HTERT RPE-1 (cell line): ENCODE results near the gene EFHD1.

Experiments used
- in situ Hi-C: fragments of 300-500 bp; cut with MboI; formaldehyde crosslinking; loops from 4 replicates; pipeline ENCODE4 v1.14.3; 2020; ENCODE audit warnings: low sequenced_read_pairs

The EFHD1 gene

GRCh38 chr2:232633413-232634205 is at the start of gene EFHD1:
Gene EFHD1, plus strand, starts transcription at chr2:232633604. Its CDS starts 101 bp downstream, at chr2:232633705.
- in situ Hi-C loops: no loop called here

GRCh38 chr2:232584238-232584637 is 49.2 kb upstream of the EFHD1 start:
- in situ Hi-C loops: no loop called here

DNA sequence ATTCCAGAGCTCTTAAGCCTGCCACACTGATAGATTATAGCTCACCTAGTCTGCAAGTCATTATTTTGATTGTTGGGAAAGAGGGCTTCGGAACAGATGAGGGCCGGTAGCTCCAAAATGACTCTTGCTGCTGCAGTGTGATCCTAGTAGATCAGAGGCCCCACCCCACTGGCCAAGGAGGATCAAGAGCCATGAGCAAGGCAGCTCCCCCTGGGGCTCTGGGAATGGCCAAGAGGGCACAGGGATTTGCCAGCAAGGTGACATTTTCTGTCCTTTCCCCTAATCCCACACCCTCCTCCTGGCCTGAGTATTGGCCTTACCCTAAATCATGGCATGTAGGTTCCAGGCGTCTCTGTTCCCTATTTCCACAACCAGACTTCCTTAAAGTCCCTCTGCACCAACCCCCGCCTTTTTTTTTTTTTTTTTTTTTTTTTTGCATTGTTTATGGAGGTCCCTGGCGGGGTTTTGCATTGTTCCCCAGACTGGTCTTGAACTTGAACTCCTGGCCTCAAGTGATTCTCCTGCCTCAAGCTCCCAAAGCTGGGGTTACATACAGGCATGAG is 46.4 kb upstream of the EFHD1 start:
- in situ Hi-C loops: no loop called here

DNA sequence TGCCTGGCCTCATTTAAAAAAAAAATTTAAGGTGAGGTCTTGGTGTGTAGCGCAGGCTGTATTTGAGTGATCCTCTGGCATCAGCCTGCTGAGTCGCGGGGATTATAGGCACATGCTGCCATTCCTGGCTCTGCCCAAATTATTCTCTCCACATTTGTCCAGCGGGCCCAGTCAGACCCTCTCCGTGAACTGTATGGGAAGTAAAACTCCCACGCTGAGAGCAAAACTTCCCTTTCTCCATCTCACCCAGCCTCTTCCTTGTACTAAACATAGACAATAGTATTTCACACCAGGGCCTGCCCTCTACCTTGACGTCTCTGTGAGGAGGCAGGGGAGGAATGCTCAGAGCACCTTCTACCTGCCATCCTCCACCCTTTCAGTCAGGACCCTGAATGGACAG is 45.9 kb upstream of the EFHD1 start:
- in situ Hi-C loops: no loop called here

- in situ Hi-C loops: no loop called here
Observed at GRCh38 chr2:232588031-232588430, 45.4 kb upstream of the EFHD1 start.

DNA sequence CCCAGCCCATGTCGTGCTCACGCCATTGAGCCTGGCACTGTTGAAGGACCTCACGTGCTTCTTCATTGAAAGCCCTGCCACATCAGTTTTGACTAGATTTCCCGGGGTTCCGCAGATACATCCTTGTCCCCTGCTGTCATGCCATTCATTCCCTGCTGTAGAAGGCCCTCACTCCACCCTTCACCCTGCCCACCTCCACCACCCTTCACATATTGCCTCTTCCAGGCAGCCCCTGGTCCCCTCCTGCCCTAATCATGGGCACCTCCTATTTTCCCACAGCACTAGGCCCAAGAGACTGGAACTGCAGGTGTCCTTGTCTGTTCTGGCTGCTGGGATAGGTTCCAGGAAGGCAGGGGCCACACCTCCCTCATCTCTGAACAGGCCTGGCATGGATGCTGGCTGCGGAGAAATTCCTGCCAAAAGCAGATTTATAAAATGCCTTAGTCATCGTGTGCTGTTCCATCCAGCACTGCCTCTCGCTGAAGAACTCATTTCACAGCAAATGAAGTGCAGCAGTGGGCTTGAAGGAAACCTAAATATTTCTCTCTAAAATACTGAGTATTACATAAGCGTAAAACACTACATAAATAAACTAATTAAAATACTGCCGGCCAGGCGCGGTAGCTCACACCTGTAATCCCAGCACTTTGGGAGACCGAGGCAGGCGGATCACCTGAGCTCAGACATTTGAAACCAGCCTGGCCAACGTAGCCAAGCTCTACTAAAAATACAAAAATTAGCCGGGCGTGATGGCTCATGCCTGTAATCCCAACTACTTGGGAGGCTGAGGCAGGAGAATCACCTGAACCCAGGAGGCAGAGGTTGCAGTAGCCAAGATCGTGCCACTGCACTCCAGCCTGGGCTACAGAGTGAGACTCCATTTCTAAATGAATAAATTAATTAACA is 44.5 kb upstream of the EFHD1 start:
- in situ Hi-C loops: no loop called here

DNA sequence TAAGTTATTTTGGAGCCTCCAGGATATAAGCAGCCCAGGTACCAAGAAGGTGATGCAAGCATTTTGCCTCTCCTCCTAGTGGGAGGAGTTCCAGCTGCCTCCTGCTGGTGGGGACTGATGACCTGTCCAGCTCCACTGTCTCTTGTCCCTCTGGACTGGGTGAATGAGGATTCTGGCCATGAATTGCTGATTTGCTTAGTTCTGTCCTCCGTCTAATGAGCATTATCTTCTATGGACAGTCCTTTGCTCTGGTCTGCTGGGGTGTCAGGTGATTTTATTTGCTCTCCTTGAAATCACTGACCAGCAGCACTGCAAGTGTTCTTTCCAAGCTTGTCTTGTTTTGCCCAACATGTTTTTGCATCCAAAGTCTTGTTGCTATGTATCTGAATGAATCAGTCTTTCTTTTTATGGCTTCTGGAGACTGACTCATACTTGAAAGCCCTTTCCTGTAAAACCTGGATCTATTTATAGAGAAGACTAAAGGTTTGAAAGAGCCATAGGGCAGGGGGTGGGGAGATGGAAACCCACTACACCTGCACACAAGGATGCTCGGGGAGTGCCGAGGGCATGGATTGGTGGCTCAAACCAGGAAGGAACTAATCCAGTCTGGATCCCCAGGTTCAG is 40.5 kb upstream of the EFHD1 start:
- in situ Hi-C loops: no loop called here

- in situ Hi-C loops: no loop called here
Observed at GRCh38 chr2:232593982-232594381, 39.4 kb upstream of the EFHD1 start.

DNA sequence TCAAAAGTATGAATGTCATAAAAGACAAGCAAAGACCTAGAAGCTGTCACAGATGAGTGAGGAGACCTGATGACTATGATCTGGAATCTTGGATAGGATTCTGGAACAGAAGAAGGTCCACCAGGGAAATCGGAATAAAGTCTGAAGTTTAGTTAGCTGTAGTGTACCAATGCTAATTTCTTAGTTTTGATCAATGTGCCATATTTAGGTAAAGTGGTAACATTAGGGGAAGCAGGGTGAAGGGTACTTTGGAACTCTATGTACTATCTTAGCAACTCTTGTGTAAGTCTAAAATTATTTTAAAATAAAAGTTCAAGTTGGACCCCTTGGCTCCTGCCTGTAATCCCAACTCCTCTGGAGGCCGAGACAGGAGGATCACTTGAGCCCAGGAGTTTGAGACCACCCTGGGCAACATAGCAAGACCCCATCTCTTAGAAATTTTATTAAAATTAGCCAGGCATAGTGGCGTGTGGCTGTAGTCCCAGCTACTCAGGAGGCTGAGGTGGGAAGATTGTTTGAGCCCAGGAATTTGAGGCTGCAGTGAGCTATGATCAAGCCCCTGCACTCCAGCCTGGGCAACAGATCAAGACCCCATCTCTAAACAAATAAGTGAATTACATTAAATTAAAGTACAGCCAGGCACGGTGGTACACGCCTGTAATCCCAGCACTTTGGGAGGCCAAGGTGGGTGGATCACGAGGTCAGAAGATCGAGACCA is 35.9 kb upstream of the EFHD1 start:
- in situ Hi-C loops: no loop called here

GRCh38 chr2:232598293-232598692 is 35.1 kb upstream of the EFHD1 start:
- in situ Hi-C loops: no loop called here

GRCh38 chr2:232600053-232600773 is 33.2 kb upstream of the EFHD1 start:
- in situ Hi-C loops: no loop called here

DNA sequence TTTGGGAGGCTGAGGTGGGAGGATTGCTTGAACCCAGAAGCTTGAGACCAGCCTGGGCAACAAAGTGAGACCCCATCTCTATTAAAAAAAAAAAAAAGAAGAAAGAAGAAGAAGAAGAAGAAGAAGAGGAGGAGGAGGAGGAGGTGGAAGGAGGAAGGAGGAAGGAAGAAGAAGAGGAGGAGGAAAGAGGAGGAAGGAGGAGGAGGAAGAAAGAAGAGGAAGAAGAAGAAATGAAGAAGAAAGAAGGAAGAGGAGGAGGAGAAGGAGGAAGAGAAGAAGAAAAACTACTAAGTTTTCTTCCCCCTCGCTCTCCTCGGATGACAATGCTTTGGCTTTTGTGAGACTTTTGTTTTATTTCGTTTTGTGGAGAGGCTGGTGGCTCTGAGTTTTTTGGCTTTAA is 30.1 kb upstream of the EFHD1 start:
- in situ Hi-C loops: no loop called here

DNA sequence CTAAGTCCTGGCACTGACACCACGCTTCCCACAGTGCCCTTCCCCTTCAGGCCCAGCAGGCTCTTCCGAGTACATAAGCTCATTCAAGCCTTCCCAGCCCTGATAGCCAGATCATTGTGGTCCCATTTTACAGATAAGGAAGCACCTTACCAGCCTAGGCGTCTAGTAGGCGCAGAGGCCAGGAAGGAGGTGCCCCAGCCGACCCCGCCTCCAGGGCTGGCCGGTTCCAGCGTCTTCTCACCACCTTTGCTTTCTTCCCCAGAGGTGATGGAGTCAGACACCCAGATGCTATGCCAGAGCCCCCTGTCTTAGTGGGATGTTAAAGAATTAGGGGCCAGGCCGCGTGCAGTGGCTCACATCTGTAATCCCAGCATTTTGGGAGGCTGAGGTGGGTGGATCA is 28.9 kb upstream of the EFHD1 start:
- in situ Hi-C loops: no loop called here

DNA sequence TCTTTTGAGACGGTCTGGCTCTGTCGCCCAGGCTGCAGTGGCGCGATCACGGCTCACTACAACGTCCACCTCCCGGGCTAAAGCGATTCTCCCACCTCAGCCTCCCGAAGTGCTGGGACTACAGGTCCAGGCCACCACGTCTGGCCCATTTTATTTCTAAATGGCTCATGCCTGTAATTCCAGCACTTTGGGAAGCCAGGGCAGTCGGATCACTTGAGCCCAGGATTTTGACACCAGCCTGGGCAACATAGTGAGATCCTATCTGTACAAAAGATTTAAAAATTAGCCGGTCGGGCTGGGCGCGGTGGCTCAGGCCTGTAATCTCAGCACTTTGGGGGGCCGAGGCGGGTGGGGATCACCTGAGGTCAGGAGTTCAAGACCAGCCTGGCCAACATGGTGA is 26.4 kb upstream of the EFHD1 start:
- in situ Hi-C loops: no loop called here

- in situ Hi-C loops: no loop called here
Observed at GRCh38 chr2:232609607-232610006, 23.8 kb upstream of the EFHD1 start.

GRCh38 chr2:232610081-232610480 is 23.3 kb upstream of the EFHD1 start:
- in situ Hi-C loops: no loop called here

DNA sequence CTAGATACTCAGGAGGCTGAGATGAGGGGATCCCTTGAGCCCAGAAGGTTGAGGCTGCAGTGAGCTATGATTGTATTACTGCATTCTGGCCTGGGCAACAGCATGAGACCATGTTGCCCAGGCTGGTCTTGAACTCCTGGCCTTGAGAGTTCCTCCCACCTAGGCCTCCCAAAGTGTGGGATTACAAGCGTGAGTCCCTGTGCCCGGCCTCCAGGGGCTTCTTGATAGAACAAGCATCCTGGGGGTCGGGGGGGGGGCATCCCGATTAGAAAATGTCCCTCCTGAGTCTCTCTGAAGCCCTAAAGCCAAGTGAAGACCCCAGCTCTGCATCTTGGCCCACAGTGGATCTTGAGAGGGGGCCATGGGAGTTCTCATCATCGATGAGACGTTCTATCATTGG is 22.3 kb upstream of the EFHD1 start:
- in situ Hi-C loops: no loop called here

DNA sequence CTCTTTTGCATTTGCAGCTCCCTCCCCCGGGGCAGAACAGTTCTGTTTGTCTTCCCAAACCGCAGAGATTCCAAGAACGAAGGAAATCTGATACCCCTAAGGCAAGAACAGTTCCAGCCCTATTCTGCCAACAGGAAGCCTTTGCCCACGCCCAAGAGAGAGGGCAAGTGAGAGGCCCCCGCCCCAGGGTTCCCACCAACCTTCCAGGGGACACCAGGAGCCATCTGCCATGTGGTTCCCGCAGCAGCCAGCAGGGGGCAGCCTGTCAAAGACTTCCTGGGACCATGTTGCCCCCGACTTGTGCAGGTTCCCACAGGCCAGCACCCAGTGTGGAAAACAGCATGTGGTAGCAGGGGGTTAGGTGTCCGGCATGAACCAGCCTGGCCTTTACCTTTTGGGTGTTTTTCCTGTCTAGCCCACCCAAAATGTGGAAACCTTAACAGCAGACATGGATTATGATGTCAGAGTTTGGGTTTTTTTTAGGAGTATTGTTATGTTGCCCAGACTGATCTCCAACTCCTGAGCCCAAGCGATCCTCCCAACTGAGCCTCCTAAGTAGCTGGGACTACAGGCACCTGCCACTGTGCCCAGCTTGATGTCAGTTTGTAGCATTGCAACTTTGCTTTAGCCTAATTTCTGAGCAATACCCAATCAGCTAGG is 21.7 kb upstream of the EFHD1 start:
- in situ Hi-C loops: no loop called here

- in situ Hi-C loops: no loop called here
Observed at GRCh38 chr2:232613538-232614134, 19.8 kb upstream of the EFHD1 start.
